ENCODE data around the gene MYCBPAP.

Gene MYCBPAP

GRCh38 chr17:50518384-50519023 lies 10.3 kb downstream of the MYCBPAP start:
- no peak for DNase-seq

GRCh38 chr17:50519141-50519834 lies 11.0 kb downstream of the MYCBPAP start:
- no peak for DNase-seq

GRCh38 chr17:50520483-50520882 lies 12.2 kb downstream of the MYCBPAP start:
- no peak for DNase-seq

GRCh38 chr17:50521514-50521913 lies 13.3 kb downstream of the MYCBPAP start:
- no peak for DNase-seq

- no peak for DNase-seq
Observed at GRCh38 chr17:50522766-50523165, 14.5 kb downstream of the MYCBPAP start.

GRCh38 chr17:50523208-50523607 lies 15.0 kb downstream of the MYCBPAP start:
- DNase-seq: no peak

GRCh38 chr17:50524838-50525237 lies 16.6 kb downstream of the MYCBPAP start:
- no peak for DNase-seq

- no peak for DNase-seq
Observed at GRCh38 chr17:50527155-50527762, 19.0 kb downstream of the MYCBPAP start.

GRCh38 chr17:50527949-50528474 lies 19.8 kb downstream of the MYCBPAP start:
- DNase-seq: no peak

GRCh38 chr17:50529849-50530248 lies 21.6 kb downstream of the MYCBPAP start:
- no peak for DNase-seq

- no peak for DNase-seq
Observed at GRCh38 chr17:50531428-50532025, 23.3 kb downstream of the MYCBPAP start.

GRCh38 chr17:50532452-50533024 lies 24.3 kb downstream of the MYCBPAP start, which contains the start of gene EPN3:
TSS of gene EPN3 (plus strand) at chr17:50532735. CDS start at chr17:50536557, 3,822 bp downstream.
- DNase-seq: no peak

GRCh38 chr17:50533185-50533584 lies 24.9 kb downstream of the MYCBPAP start:
- DNase-seq: no peak

- DNase-seq: no peak
Observed at GRCh38 chr17:50533720-50534148, 25.5 kb downstream of the MYCBPAP start.

- DNase-seq: no peak
Observed at GRCh38 chr17:50534222-50534978, 26.2 kb downstream of the MYCBPAP start.

- DNase-seq: no peak
Observed at GRCh38 chr17:50534979-50535326, 26.7 kb downstream of the MYCBPAP start.

GRCh38 chr17:50535407-50535806 lies 27.2 kb downstream of the MYCBPAP start:
- DNase-seq: no peak

- no peak for DNase-seq
Observed at GRCh38 chr17:50536683-50537646, 28.7 kb downstream of the MYCBPAP start.

- DNase-seq: no peak
Observed at GRCh38 chr17:50537721-50538548, 29.7 kb downstream of the MYCBPAP start.

Measured in activated effector memory CD4-positive, alpha-beta T cell treated with Interleukin-2 at 50 U/mL for 16 hours (primary cell).